ENCODE measurements around the gene CHRNA4. TPM values are rescaled to one million over a fixed set of nuclear protein-coding genes. Genes with fewer than 3 reads are reported as not detected.
"Not testable (repeated sequence)": the region's sequence is repeated elsewhere in the genome, so short reads cannot be mapped to it uniquely, and the experiment has no call there.

The CHRNA4 gene
- total and polyA plus RNA-seq, 2 of the 13 experiments (the other 11 are each of a cell fraction or from before 2014, with no cell fraction given) = not detected

DNA sequence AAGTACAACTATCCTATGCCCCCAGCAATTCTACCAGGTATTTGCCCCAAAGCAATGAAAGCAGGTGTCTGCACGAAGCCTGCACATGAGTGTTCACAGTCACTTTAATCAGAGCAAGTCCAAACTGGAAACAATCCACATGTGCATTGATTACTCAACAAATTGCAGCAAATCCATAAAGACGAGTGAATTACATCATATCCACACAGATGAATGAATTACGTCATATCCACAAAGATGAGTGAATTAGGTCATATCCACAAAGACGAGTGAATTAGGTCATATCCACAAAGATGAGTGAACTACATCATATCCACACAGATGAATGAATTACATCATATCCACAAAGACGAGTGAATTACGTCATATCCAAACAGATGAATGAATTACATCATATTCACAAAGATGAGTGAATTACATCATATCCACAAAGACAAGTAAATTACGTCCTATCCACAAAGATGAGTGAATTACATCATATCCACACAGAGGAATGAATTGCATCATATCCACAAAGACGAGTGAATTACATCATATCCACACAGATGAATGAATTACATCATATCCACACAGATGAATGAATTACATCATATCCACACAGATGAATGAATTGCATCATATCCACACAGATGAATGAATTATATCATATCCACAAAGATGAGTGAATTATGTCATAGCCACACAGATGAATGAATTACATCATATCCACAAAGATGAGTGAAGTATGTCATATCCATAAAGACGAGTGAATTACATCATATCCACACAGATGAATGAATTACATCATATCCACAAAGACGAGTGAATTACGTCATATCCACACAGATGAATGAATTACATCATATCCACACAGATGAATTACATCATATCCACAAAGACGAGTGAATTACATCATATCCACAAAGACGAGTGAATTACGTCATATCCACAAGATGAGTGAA lies 21.7 kb downstream of the CHRNA4 start:
- H3K4me2 ChIP-seq (ENCODE audit: low read depth, low read length); H3K4me3 ChIP-seq (replicated peaks in 1 of 3; ENCODE audit: insufficient read depth in 1 of 3, low read depth in 2 of 3, low read length in 3 of 3); in situ Hi-C loops (cut with HindIII; ENCODE audit: extremely low pct_ligation_motif_present, low pct_unique_long_range_greater_than_20kb); ATAC-seq; CTCF ChIA-PET (ENCODE audit: low intra/inter-chr PET ratio, low total read pairs); H3K9ac ChIP-seq (ENCODE audit: insufficient read depth, low read depth, low read length); DNase-seq (ENCODE audit: low spot score); POLR2A ChIA-PET; H3K27ac ChIP-seq (ENCODE audit: extremely low read length, insufficient read depth, low read length); H4K20me1 ChIP-seq (ENCODE audit: insufficient read depth, low read length); H2AFZ ChIP-seq (ENCODE audit: low read length); BruUV-seq (replicated peaks); H3K36me3 ChIP-seq (replicated peaks in 1 of 2; ENCODE audit: control insufficient read depth in 1 of 2, insufficient read depth in 2 of 2, low read length in 2 of 2); intact Hi-C loops (cut with micrococcal nuclease; ENCODE audit: unreplicated experiment); H3K4me1 ChIP-seq (ENCODE audit: insufficient read depth, low read length); H3K9me3 ChIP-seq (ENCODE audit: low read length); H3K79me2 ChIP-seq (ENCODE audit: insufficient read depth, low read length); TF ChIP-seq LCORL, ATF7, CREB1 (CRISPR knock-in tag; IDR thresholded peaks at IDR 0.05): not testable (repeated sequence)
- TF ChIP-seq, protein P1, sequence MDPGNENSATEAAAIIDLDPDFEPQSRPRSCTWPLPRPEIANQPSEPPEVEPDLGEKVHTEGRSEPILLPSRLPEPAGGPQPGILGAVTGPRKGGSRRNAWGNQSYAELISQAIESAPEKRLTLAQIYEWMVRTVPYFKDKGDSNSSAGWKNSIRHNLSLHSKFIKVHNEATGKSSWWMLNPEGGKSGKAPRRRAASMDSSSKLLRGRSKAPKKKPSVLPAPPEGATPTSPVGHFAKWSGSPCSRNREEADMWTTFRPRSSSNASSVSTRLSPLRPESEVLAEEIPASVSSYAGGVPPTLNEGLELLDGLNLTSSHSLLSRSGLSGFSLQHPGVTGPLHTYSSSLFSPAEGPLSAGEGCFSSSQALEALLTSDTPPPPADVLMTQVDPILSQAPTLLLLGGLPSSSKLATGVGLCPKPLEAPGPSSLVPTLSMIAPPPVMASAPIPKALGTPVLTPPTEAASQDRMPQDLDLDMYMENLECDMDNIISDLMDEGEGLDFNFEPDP (CRISPR knock-in tag; conservative IDR thresholded peaks at IDR 0.05) = 0 out of 2 replicates have a peak, but pooled peaks have one; percentile 60
- peak; percentile 13; the same call in 1 of the 2 replicates for TF ChIP-seq LCORL (IDR thresholded peaks at IDR 0.05)
- TF ChIP-seq TBX3 (IDR thresholded peaks at IDR 0.05; ENCODE audit: borderline replicate concordance) = peak; percentile 24; the same call in 1 of the 2 replicates
- TF ChIP-seq ATF7 (IDR thresholded peaks at IDR 0.05) = peak; percentile 99
- peak; percentile 62; the same call in 1 of the 2 replicates for TF ChIP-seq CEBPB (IDR thresholded peaks at IDR 0.05; ENCODE audit: borderline replicate concordance, low read depth, low read length)
- TF ChIP-seq, protein P2, sequence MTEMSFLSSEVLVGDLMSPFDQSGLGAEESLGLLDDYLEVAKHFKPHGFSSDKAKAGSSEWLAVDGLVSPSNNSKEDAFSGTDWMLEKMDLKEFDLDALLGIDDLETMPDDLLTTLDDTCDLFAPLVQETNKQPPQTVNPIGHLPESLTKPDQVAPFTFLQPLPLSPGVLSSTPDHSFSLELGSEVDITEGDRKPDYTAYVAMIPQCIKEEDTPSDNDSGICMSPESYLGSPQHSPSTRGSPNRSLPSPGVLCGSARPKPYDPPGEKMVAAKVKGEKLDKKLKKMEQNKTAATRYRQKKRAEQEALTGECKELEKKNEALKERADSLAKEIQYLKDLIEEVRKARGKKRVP (CRISPR knock-in tag; IDR thresholded peaks at IDR 0.05) = peak; percentile 68 to 81; a peak in 2 of 4 replicates
- TF ChIP-seq CEBPG (CRISPR knock-in tag; IDR thresholded peaks at IDR 0.05) = peak; percentile 28
- peak; percentile 59; the same call in 1 of the 2 replicates for TF ChIP-seq ZBTB21 (CRISPR knock-in tag; IDR thresholded peaks at IDR 0.05)
- peak; percentile 88 for TF ChIP-seq CREB1 (IDR thresholded peaks at IDR 0.05)
- peaks cover 6 to 46% of the 10 kb centered on the region in 2 experiments; a peak in 4 of 5 replicates for H3K27me3 ChIP-seq (ENCODE audit: control insufficient read depth in 1 of 2, insufficient read depth in 2 of 2, low read length in 2 of 2)
- FAIRE-seq = peak; percentile 23
- WGBS (ENCODE audit: low lambda C conversion rate) = 22% methylated on average over 14 of the region's 14 CpGs
